DND-41 (cell line): Measurements from ENCODE around the gene SLC22A6.

Experiments used
- ATAC-seq: fragments of 200-7000 bp; cut with Tn5 transposase; 3 replicates; pipeline ENCODE4 v1.9.1; 2021; ENCODE audit warnings: low read depth; ENCODE audit not compliant: insufficient read depth
- DNase-seq: peaks from one replicate; pipeline ENCODE4 v3.0.0-alpha.2; 2020
- H2AFZ ChIP-seq: 2 replicates; pipeline ENCODE4 v1.6.0; 2012; ENCODE audit warnings: low read depth, low read length
- H3K27ac ChIP-seq: 2 replicates; pipeline ENCODE4 v1.5.1; 2012; ENCODE audit warnings: low read length, inconsistent platforms
- H3K27me3 ChIP-seq: fragments of 200-600 bp; sonication (generic); 2 replicates; pipeline ENCODE4 v1.6.0; 2012; ENCODE audit warnings: low read length, mild to moderate bottlenecking, inconsistent platforms; ENCODE audit not compliant: insufficient read depth, poor library complexity
- H3K36me3 ChIP-seq: 2 replicates; pipeline ENCODE4 v1.5.1; 2012; ENCODE audit warnings: low read length, inconsistent platforms; ENCODE audit not compliant: insufficient read depth
- H3K4me1 ChIP-seq: 2 replicates; pipeline ENCODE4 v1.5.1; 2012; ENCODE audit warnings: mild to moderate bottlenecking, low read length; ENCODE audit not compliant: insufficient read depth
- H3K4me2 ChIP-seq: 2 replicates; pipeline ENCODE4 v1.6.0; 2012; ENCODE audit warnings: mild to moderate bottlenecking, moderate library complexity, low read length, inconsistent platforms; ENCODE audit not compliant: insufficient read depth
- H3K4me3 ChIP-seq, 2 experiments: fragments of 200-600 bp in 1 of 2; shearing (Covaris generic) in 1 of 2; 2 replicates each; pipeline ENCODE4 v1.5.1; 2012 to 2016; ENCODE audit warnings: inconsistent platforms in 2 of 2, low read length in 2 of 2, mild to moderate bottlenecking in 2 of 2, low read depth in 1 of 2, moderate library complexity in 1 of 2
- H3K79me2 ChIP-seq: 2 replicates; pipeline ENCODE4 v1.6.0; 2012; ENCODE audit warnings: low read length, inconsistent platforms; ENCODE audit not compliant: insufficient read depth
- H3K9ac ChIP-seq: 2 replicates; pipeline ENCODE4 v1.6.0; 2012; ENCODE audit warnings: low read depth, mild to moderate bottlenecking, inconsistent platforms, low read length, moderate library complexity
- H3K9me3 ChIP-seq: 2 replicates; pipeline ENCODE4 v1.5.1; 2012; ENCODE audit warnings: low read length, moderate library complexity, mild to moderate bottlenecking, inconsistent platforms; ENCODE audit not compliant: insufficient read depth, severe bottlenecking
- H4K20me1 ChIP-seq: 2 replicates; pipeline ENCODE4 v1.6.0; 2012; ENCODE audit warnings: low read length; ENCODE audit not compliant: insufficient read depth
- EZH2 ChIP-seq: IDR thresholded peaks from 3 replicates; pipeline ENCODE4 v1.6.1; 2012; ENCODE audit warnings: borderline replicate concordance, low read depth, mild to moderate bottlenecking, moderate library complexity, low read length, inconsistent platforms; ENCODE audit not compliant: severe bottlenecking
- TF ChIP-seq, protein P1 (sequence below): IDR thresholded peaks from 2 replicates; pipeline ENCODE4 v1.5.1; 2012; ENCODE audit warnings: borderline replicate concordance, low read length, moderate library complexity, mild to moderate bottlenecking; ENCODE audit not compliant: poor library complexity, severe bottlenecking; ENCODE audit errors: extremely low read depth

The SLC22A6 gene

DNA sequence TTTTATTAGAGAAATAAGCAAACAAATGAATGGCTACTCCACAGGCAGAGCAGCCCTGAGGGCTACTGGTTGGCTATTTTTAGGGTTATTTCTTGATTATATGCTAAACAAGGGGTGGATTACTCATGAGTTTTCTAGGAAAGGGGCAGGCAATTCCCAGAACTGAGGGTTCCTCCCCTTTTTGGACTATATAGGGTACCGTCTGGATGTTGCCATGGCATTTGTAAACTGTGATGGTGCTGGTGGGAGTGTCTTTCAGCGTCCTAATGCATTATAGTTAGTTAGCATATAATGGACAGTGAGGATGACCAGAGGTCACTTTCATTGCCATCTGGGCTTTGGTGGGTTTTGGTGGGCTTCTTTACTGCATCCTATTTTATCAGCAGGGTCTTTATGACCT, 19.2 kb downstream of the SLC22A6 start:
- no peak overlapping the region for H3K4me3 ChIP-seq
- peaks cover 9% of the 10 kb centered on the region for H3K27me3 ChIP-seq
- H3K4me2 ChIP-seq: no peak overlapping the region
- ATAC-seq (no peak), DNase-seq (no peak)
- no peak overlapping the region for H3K9ac ChIP-seq
- no peaks in the 10 kb centered on the region for H3K36me3 ChIP-seq
- no peaks in the 10 kb centered on the region for H3K4me1 ChIP-seq
- no peak overlapping the region for H2AFZ ChIP-seq
- no peaks in the 10 kb centered on the region for H3K79me2 ChIP-seq
- no peaks in the 10 kb centered on the region for H4K20me1 ChIP-seq
- no peak for TF ChIP-seq EZH2
- TF ChIP-seq, protein P1, sequence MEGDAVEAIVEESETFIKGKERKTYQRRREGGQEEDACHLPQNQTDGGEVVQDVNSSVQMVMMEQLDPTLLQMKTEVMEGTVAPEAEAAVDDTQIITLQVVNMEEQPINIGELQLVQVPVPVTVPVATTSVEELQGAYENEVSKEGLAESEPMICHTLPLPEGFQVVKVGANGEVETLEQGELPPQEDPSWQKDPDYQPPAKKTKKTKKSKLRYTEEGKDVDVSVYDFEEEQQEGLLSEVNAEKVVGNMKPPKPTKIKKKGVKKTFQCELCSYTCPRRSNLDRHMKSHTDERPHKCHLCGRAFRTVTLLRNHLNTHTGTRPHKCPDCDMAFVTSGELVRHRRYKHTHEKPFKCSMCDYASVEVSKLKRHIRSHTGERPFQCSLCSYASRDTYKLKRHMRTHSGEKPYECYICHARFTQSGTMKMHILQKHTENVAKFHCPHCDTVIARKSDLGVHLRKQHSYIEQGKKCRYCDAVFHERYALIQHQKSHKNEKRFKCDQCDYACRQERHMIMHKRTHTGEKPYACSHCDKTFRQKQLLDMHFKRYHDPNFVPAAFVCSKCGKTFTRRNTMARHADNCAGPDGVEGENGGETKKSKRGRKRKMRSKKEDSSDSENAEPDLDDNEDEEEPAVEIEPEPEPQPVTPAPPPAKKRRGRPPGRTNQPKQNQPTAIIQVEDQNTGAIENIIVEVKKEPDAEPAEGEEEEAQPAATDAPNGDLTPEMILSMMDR: no peak
- H3K9me3 ChIP-seq: no peaks in the 10 kb centered on the region
- no peak overlapping the region for H3K27ac ChIP-seq

DNA sequence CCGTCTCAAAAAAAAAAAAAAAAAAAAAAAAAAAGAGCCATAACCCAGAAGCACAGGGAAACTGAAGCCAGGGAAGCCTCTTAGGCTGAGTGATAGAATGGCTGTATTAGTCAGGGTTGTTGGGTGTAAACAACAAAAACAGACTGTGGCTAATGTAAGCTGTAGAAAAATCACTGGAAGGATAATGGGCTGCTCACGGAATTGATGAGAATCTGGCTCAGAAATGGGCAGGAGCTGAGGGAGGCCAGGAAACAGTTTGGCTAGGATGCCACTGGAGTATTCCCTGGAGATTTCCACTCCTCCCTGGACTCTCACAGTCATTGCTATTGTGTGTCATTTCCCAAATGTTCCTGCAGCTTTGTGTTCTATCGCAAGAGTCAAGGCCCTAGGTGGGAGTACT, 22.4 kb downstream of the SLC22A6 start:
- TF ChIP-seq, protein P1: no peak
- H3K4me2 ChIP-seq: no peak overlapping the region
- H3K9me3 ChIP-seq: no peaks in the 10 kb centered on the region
- no peak for ATAC-seq
- no peaks in the 10 kb centered on the region for H4K20me1 ChIP-seq
- no peaks in the 10 kb centered on the region for H3K36me3 ChIP-seq
- no peak overlapping the region for H3K27ac ChIP-seq
- no peaks in the 10 kb centered on the region for H3K27me3 ChIP-seq
- no peak for DNase-seq
- H2AFZ ChIP-seq: no peak overlapping the region
- H3K4me1 ChIP-seq: no peaks in the 10 kb centered on the region
- no peak overlapping the region for H3K4me3 ChIP-seq
- no peaks in the 10 kb centered on the region for H3K79me2 ChIP-seq
- no peak overlapping the region for H3K9ac ChIP-seq

DNA sequence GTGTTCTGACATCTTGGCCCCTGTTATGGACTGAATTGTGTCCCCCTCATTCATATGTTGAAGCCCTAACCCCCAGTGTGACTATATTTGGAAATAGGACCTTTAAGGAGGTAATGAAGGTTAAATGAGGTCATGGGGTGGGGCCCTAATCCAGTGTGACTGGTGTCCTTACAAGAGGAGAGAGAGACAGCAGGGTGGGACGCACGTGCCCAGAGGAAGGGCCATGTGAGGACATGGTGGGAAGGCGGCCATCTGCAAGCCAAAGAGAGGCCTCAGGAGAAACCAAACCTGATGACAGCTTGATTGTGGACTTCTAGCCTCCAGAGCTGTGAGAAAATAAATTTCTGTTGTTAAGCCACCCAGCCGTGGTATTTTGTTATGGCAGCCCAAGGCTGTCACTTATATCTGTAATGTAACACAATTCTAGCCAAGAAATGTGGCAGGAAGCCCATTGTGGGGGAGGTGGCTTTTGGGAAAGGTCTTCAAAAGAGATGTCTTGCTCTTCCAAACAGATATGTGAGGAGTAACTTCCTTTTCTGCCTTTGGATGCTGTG, 23.7 kb downstream of the SLC22A6 start:
- Histone ChIP-seq H4K20me1 (no peaks in the 10 kb centered on the region), H3K27ac (no peak overlapping the region), H3K9ac (no peak overlapping the region), H3K79me2 (no peaks in the 10 kb centered on the region), H3K9me3 (no peaks in the 10 kb centered on the region), H3K4me1 (no peaks in the 10 kb centered on the region), H3K36me3 (no peaks in the 10 kb centered on the region), H3K4me3 (no peak overlapping the region), H3K4me2 (no peak overlapping the region), H2AFZ (no peak overlapping the region), H3K27me3 (no peaks in the 10 kb centered on the region)
- TF ChIP-seq, protein P1: no peak
- no peak for TF ChIP-seq EZH2
- ATAC-seq (no peak), DNase-seq (no peak)

DNA sequence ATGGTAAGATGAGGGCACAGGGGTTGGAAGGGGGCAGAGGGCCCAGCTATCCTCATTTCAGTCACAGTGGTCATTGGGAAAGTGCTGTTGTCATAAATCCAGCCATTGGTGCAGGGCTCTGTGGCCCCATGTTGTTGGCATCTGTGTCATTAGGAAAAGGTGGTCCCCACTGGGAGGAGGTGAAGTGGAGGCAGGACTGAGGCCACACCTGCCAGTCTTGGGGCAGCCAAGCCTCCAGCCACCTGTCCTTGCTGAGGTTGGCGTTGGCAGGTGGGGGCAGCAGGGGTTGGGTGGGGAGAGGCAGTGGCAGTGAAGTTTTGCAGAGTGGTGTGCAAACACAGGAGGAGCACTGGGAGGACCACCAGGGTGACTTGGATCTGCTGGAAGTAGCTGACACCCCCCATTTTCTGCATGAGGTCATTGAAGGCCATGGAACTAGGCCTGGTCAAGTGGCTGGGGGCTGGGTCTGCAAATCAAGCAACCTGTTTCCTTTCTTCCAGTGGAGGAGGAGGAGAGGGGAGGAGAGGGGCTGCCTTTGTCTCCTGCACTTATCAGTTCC, 25.3 kb downstream of the SLC22A6 start:
- H3K4me1 ChIP-seq: no peaks in the 10 kb centered on the region
- no peak overlapping the region for H3K4me2 ChIP-seq
- H3K79me2 ChIP-seq: no peaks in the 10 kb centered on the region
- H3K9me3 ChIP-seq: no peaks in the 10 kb centered on the region
- H3K27me3 ChIP-seq: no peaks in the 10 kb centered on the region
- H2AFZ ChIP-seq: no peak overlapping the region
- TF ChIP-seq EZH2: no peak
- TF ChIP-seq, protein P1: no peak
- no peaks in the 10 kb centered on the region for H3K36me3 ChIP-seq
- no peak overlapping the region for H3K9ac ChIP-seq
- no peak for ATAC-seq
- H3K27ac ChIP-seq: no peak overlapping the region
- no peak overlapping the region for H3K4me3 ChIP-seq
- H4K20me1 ChIP-seq: no peaks in the 10 kb centered on the region
- no peak for DNase-seq
